Measurements from ENCODE around the gene ZSCAN26. TPM values are rescaled to one million over a fixed set of nuclear protein-coding genes. Genes with fewer than 3 reads are reported as not detected.

ZSCAN26 gene
- total RNA-seq, 1 experiment from 2014 or later, result 9.0 TPM

- Histone ChIP-seq H3K23ac (ENCODE audit: insufficient read length, low read depth, low read length) (no peak overlapping the region), H3K9ac (ENCODE audit: extremely low read depth, insufficient read length, low read length) (no peak overlapping the region), H2BK15ac (ENCODE audit: low read depth, low read length) (no peak overlapping the region), H3K27ac (ENCODE audit: insufficient read length, low read depth, low read length) (no peak overlapping the region), H3K4me2 (ENCODE audit: insufficient read depth, insufficient read length, low read length) (no peak overlapping the region), H2BK5ac (ENCODE audit: insufficient read length, low read length) (no peak overlapping the region), H2BK20ac (ENCODE audit: low read depth, low read length, poor library complexity, severe bottlenecking) (no peak overlapping the region), H3K56ac (ENCODE audit: insufficient read length, low read depth, low read length) (no peak overlapping the region), H4K91ac (ENCODE audit: insufficient read length, low read depth, low read length) (no peak overlapping the region), H4K8ac (replicated peaks; ENCODE audit: insufficient read length, low read depth, low read length) (no peak overlapping the region), H3K18ac (ENCODE audit: insufficient read length, low read depth, low read length) (no peak overlapping the region), H2AK5ac (ENCODE audit: insufficient read length, low read length) (no peak overlapping the region), H4K20me1 (ENCODE audit: control insufficient read depth, insufficient read depth, insufficient read length) (no peaks in the 10 kb centered on the region), H3K79me2 (ENCODE audit: insufficient read depth, low read length) (no peaks in the 10 kb centered on the region), H2BK12ac (ENCODE audit: insufficient read length, low read depth, low read length) (no peak overlapping the region), H3K27me3 (ENCODE audit: insufficient read depth, low read length) (no peaks in the 10 kb centered on the region), H3K14ac (ENCODE audit: insufficient read depth, low read length) (no peak overlapping the region), H3K79me1 (ENCODE audit: insufficient read depth, low read depth, low read length, poor library complexity, severe bottlenecking) (no peaks in the 10 kb centered on the region), H3K4ac (ENCODE audit: low read depth, low read length) (no peak overlapping the region), H3K4me1 (ENCODE audit: insufficient read depth, low read length) (no peaks in the 10 kb centered on the region), H4K5ac (ENCODE audit: insufficient read length, low read depth, low read length) (no peak overlapping the region), H2BK120ac (ENCODE audit: low read depth, low read length, poor library complexity, severe bottlenecking) (no peak overlapping the region), H3K9me3 (ENCODE audit: control insufficient read depth, low read depth, low read length) (no peaks in the 10 kb centered on the region), H3T11ph (ENCODE audit: low read length) (no peak overlapping the region), H2AFZ (ENCODE audit: low read length) (no peak overlapping the region), H3K23me2 (ENCODE audit: insufficient read length, low read depth, low read length, poor library complexity, severe bottlenecking) (no peaks in the 10 kb centered on the region)
- peaks cover 10 to 41% (median 41%) of the 10 kb centered on the region in 3 experiments; a peak in 6 of 7 replicates for H3K36me3 Mint-ChIP-seq (ENCODE audit: insufficient read depth in 1 of 3, low read depth in 3 of 3)
- no peak for TF ChIP-seq CTCF (conservative IDR thresholded peaks at IDR 0.05)
- H3K27ac Mint-ChIP-seq, result no peak overlapping the region
- no peak overlapping the region for H3K4me3 Mint-ChIP-seq
- H3K9me3 Mint-ChIP-seq, result no peaks in the 10 kb centered on the region
- no peak for DNase-seq
- no peaks in the 10 kb centered on the region for H3K4me1 Mint-ChIP-seq
- H3K27me3 Mint-ChIP-seq (ENCODE audit: low read depth), result peaks cover 1% of the 10 kb centered on the region; the same call in 1 of the 2 replicates
Measured at GRCh38 chr6:28274888-28275287, 7.9 kb downstream of the ZSCAN26 start.
